Activated naive CD8-positive, alpha-beta T cell treated with anti-CD3 and anti-CD28 coated beads for 36 hours (primary cell): ENCODE results near the gene CCDC187. TPM values are rescaled to one million over a fixed set of nuclear protein-coding genes. Genes with fewer than 3 reads are reported as not detected.

Experiments
- DNase-seq: peaks from one replicate; pipeline ENCODE4 v3.0.0; 2021
- H3K27ac Mint-ChIP-seq: one replicate; pipeline ENCODE4 v1.8.0; 2022; ENCODE audit warnings: mild to moderate bottlenecking, moderate library complexity, mixed read lengths
- H3K27me3 Mint-ChIP-seq: one replicate; pipeline ENCODE4 v1.8.0; 2022; ENCODE audit warnings: mild to moderate bottlenecking, mixed read lengths
- H3K36me3 Mint-ChIP-seq: one replicate; pipeline ENCODE4 v1.8.0; 2021; ENCODE audit warnings: mild to moderate bottlenecking, mixed read lengths
- H3K4me1 Mint-ChIP-seq: one replicate; pipeline ENCODE4 v1.8.0; 2021; ENCODE audit warnings: mixed read lengths
- H3K4me3 Mint-ChIP-seq: one replicate; pipeline ENCODE4 v1.8.0; 2022; ENCODE audit warnings: mild to moderate bottlenecking, moderate library complexity, mixed read lengths
- H3K9me3 Mint-ChIP-seq: one replicate; pipeline ENCODE4 v1.8.0; 2022; ENCODE audit warnings: mixed read lengths
- total RNA-seq, 2 experiments: library from RNA; stranded (reverse); gene quantifications; one replicate each; pipeline ENCODE4 v1.2.3, GENCODE V29; 2021

Gene CCDC187
- total RNA-seq, 2 experiments from 2014 or later: not detected

GRCh38 chr9:136342181-136343120 lies 38.6 kb upstream of the CCDC187 start:
- Mint-ChIP-seq H3K4me1 (no peaks in the 10 kb centered on the region), H3K27me3 (no peaks in the 10 kb centered on the region), H3K4me3 (no peak overlapping the region), H3K9me3 (no peaks in the 10 kb centered on the region), H3K36me3 (no peaks in the 10 kb centered on the region), H3K27ac (no peak overlapping the region)
- peak; percentile 79 for DNase-seq

DNA sequence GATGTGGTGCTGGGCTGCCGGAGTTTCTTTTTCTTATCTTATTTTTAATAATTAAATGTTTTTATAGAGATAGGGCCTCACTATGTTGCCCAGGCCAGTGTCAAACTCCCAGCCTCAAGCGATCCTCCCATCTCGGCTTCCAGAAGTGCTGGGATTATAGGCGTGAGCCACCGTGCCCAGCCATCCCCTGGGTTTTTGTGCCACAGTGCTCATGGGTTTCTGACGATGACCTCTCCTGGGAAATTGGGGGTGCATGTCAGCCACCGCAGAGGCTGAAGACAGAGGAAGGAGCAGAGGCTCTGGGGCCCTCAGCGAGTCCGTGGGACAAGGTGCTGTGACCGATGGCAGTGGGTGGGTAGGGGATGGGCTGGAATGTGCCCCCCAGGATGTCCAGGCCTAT lies 37.9 kb upstream of the CCDC187 start:
- no peak for DNase-seq
- Mint-ChIP-seq H3K36me3 (no peaks in the 10 kb centered on the region), H3K4me3 (no peak overlapping the region), H3K4me1 (no peaks in the 10 kb centered on the region), H3K27ac (no peak overlapping the region), H3K27me3 (no peaks in the 10 kb centered on the region), H3K9me3 (no peaks in the 10 kb centered on the region)

DNA sequence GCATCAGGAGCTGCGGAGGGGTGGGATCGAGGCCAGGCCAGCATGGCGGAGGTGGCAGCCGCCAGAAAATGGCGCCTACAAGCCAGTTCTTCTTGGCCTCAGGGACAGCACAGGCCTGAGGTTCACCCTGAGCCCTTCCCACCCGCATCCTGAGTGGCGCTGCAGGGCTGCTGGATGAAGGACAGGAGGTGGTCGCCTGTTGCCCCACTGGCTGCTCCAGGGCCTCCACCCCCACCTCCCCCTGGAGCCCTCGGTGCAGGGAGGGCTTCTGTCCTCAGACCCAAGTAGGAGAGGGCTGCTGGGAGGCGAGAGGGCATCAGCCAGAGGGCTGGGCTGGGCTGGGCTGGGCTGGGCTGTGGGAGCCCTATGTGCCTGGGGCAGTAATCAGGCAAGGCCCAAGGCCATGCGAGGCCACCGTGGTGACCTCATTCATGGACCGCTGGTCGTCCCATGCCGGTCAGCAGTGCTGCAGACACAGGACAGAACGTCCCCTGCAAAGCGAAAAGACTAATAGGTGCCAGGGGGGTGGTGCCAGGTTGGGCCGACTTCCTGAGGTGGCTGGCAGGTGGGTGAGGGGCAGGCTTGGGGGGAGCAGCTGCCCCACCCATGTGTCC lies 37.3 kb upstream of the CCDC187 start:
- no peak overlapping the region for H3K4me3 Mint-ChIP-seq
- H3K27me3 Mint-ChIP-seq: no peaks in the 10 kb centered on the region
- no peaks in the 10 kb centered on the region for H3K4me1 Mint-ChIP-seq
- no peaks in the 10 kb centered on the region for H3K9me3 Mint-ChIP-seq
- H3K36me3 Mint-ChIP-seq: no peaks in the 10 kb centered on the region
- H3K27ac Mint-ChIP-seq: no peak overlapping the region
- no peak for DNase-seq

- Mint-ChIP-seq H3K4me3 (no peak overlapping the region), H3K4me1 (no peaks in the 10 kb centered on the region), H3K27me3 (no peaks in the 10 kb centered on the region), H3K9me3 (no peaks in the 10 kb centered on the region), H3K27ac (no peak overlapping the region), H3K36me3 (no peaks in the 10 kb centered on the region)
- no peak for DNase-seq
Observed at GRCh38 chr9:136340356-136341041, 36.6 kb upstream of the CCDC187 start.

DNA sequence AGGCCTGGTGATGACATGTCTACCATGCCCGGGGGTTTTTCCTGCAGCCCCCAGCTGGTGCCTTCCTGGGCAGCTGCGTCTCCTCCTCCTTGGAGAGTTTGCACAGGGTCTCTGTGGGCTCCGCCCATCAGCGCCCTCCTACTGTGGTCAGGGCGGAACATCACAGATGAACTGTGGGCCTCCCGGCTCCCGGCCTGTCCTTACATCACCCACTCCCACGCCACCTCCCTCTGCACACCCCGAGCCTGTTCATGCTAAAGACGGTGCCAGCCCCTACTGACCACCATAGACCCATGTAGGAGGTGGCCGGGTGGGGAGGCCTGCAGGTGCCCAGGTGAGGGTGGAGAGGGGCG lies 36.0 kb upstream of the CCDC187 start:
- Mint-ChIP-seq H3K9me3 (no peaks in the 10 kb centered on the region), H3K27me3 (no peaks in the 10 kb centered on the region), H3K4me3 (no peak overlapping the region), H3K4me1 (no peaks in the 10 kb centered on the region), H3K27ac (no peak overlapping the region), H3K36me3 (no peaks in the 10 kb centered on the region)
- no peak for DNase-seq

GRCh38 chr9:136339173-136339957 lies 35.5 kb upstream of the CCDC187 start:
- Mint-ChIP-seq H3K4me3 (no peak overlapping the region), H3K4me1 (no peaks in the 10 kb centered on the region), H3K27ac (no peak overlapping the region), H3K27me3 (no peaks in the 10 kb centered on the region), H3K9me3 (no peaks in the 10 kb centered on the region), H3K36me3 (no peaks in the 10 kb centered on the region)
- peak; percentile 31 for DNase-seq

DNA sequence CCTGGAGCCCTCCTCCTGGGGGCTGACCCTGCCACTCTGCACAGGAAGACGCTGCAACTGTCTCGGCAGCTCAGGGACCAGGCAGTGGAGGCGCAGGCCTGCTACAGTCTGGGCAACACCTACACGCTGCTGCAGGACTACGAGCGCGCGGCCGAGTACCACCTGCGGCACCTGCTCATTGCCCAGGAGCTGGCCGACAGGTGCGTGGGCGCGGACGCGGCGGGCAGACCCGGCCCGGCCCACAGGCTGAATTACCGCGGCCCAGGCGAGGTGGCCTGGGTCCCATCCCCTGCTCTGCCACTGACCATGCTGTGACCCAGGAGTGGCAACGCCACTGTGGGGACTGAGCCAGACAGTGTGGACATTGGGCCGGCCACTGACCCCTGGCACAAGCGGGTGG lies 34.6 kb upstream of the CCDC187 start:
- no peak for DNase-seq
- Mint-ChIP-seq H3K4me3 (no peak overlapping the region), H3K9me3 (no peaks in the 10 kb centered on the region), H3K27ac (no peak overlapping the region), H3K27me3 (no peaks in the 10 kb centered on the region), H3K4me1 (no peaks in the 10 kb centered on the region), H3K36me3 (no peaks in the 10 kb centered on the region)

DNA sequence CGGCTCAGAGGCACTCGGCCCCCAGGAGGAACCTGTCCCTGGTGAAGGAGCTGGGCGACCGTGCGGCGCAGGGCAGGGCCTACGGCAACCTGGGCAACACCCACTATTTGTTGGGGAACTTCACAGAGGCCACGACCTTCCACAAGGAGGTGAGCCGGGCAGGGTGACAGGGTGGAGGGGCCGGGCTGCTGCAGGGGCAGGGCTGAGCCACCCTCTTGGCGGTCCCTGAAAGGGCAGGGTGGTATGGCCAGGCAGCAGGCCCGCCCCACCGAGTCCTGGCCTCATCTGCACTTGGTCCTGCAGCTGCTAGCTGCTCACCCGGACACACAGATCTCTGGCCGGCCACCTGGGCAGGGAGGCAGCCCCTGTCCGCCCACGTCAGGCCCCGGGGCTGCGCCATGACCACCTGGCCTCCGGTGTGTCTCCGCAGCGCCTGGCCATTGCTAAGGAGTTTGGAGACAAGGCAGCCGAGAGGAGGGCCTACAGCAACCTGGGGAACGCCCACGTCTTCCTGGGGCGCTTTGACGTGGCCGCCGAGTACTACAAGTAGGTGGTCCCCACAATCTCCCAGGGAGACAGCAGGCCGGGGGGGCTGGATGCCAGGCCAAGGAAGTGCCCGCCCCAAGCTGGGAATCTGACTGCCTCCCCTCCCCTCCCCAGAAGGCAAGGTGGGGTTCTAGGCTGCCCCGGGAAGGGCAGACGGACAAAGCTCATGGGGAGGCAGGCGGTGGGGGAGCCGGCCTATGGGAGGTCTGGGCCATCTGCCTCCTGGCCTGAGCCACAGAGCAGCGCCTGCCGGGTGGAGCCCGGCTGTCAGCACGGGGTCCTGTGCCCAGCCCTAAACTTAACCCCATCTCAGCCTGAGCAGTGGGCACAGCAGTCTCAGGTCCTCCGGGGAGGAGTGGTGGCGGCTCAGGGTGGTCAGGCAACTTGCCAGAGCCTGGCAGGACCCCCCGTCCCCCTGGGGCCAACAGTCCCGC lies 33.8 kb upstream of the CCDC187 start:
- Mint-ChIP-seq H3K4me1 (no peaks in the 10 kb centered on the region), H3K27me3 (no peaks in the 10 kb centered on the region), H3K36me3 (no peaks in the 10 kb centered on the region), H3K4me3 (no peak overlapping the region), H3K27ac (no peak overlapping the region), H3K9me3 (no peaks in the 10 kb centered on the region)
- no peak for DNase-seq

- H3K27me3 Mint-ChIP-seq: no peaks in the 10 kb centered on the region
- H3K4me1 Mint-ChIP-seq: no peaks in the 10 kb centered on the region
Observed at GRCh38 chr9:136336881-136337280, 33.0 kb upstream of the CCDC187 start.

GRCh38 chr9:136336156-136336870 lies 32.4 kb upstream of the CCDC187 start:
- H3K4me1 Mint-ChIP-seq: no peaks in the 10 kb centered on the region
- H3K9me3 Mint-ChIP-seq: no peaks in the 10 kb centered on the region
- H3K36me3 Mint-ChIP-seq: no peaks in the 10 kb centered on the region
- H3K4me3 Mint-ChIP-seq: no peak overlapping the region
- DNase-seq: no peak
- H3K27ac Mint-ChIP-seq: no peak overlapping the region
- no peaks in the 10 kb centered on the region for H3K27me3 Mint-ChIP-seq

More at GRCh38 chr9:136336881-136337280, 33.0 kb upstream of the CCDC187 start:
- Mint-ChIP-seq H3K36me3 (no peaks in the 10 kb centered on the region), H3K27ac (no peak overlapping the region), H3K4me3 (no peak overlapping the region), H3K9me3 (no peaks in the 10 kb centered on the region)
- no peak for DNase-seq

DNA sequence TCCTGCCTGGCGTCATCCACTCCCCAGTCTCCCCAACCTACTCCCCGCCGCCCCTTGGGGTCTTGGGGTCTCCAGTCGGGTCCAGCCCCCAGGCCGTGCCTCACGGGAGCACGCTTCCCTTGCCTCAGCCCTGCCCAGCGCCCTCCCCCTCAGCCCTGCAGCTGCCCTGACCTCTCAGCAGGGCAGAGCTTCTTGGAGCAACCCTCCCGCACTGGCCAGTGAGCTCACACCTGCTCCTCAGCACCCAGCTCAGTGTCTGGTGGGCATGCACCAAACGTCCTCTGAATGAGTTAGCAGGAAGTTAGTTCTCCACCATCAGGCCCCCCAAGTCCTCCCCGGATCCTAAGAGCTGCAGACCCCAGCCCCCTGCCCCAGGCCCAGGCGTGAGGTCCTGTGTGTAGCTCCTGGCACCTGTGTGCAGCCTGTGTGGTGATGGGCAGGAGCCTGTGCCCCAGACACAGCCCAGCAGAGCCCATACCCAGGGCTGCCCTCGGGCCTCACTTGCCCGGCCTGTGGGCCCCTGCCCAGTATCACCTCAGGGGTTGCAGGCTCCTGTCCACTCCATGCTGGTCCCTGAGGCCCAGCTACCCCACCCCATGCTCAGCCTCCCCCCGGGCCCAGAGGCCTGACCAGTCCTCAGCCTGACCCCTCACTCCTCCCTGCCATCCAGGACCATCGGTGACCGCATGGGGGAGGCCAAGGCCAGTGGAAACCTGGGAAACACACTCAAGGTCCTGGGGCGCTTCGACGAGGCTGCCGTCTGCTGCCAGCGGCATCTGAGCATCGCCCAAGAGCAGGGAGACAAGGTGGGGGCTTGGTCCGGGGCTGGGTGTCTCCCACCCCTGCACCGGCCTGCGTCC lies 31.6 kb upstream of the CCDC187 start:
- DNase-seq: no peak
- no peaks in the 10 kb centered on the region for H3K27me3 Mint-ChIP-seq
- no peaks in the 10 kb centered on the region for H3K36me3 Mint-ChIP-seq
- H3K27ac Mint-ChIP-seq: no peak overlapping the region
- H3K9me3 Mint-ChIP-seq: no peaks in the 10 kb centered on the region
- no peak overlapping the region for H3K4me3 Mint-ChIP-seq
- no peaks in the 10 kb centered on the region for H3K4me1 Mint-ChIP-seq

DNA sequence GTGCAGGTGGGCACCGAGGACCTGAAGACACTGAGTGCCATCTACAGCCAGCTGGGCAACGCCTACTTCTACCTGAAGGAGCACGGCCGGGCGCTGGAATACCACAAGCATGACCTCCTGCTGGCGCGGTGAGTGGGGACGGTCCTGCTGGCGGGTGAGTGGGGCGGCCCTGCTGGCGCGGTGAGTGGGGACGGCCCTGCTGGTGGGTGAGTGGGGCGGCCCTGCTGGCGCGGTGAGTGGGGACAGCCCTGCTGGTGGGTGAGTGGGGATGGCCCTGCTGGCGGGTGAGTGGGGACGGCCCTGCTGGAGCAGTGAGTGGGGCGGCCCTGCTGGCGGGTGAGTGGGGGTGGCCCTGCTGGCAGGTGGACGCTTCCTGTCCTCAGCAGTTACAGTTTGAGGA lies 30.6 kb upstream of the CCDC187 start:
- DNase-seq: no peak
- Mint-ChIP-seq H3K4me3 (no peak overlapping the region), H3K27ac (no peak overlapping the region), H3K9me3 (no peaks in the 10 kb centered on the region), H3K27me3 (no peaks in the 10 kb centered on the region), H3K36me3 (no peaks in the 10 kb centered on the region), H3K4me1 (no peaks in the 10 kb centered on the region)

DNA sequence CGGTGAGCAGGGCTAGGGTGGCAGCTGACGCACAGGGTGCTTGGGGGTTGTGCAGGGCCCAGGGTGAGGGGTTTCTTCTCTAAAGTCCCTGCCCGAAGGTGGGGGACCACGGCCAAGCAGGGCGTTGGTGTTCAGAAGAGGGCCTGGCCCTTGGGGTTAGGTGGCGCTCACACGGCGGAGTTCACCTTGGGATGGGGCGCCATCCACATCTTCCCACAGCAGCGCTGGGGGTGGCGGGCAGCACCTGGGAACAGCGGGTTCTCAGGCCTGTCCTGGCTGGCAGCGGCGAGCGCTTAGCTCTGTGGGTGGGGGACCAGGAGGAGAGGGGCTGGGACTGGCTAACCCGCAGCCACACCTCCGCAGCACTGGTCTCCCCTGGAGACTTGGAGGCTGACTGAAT lies 29.6 kb upstream of the CCDC187 start:
- Mint-ChIP-seq H3K9me3 (no peaks in the 10 kb centered on the region), H3K27ac (no peak overlapping the region), H3K4me1 (peaks cover 3% of the 10 kb centered on the region), H3K27me3 (no peaks in the 10 kb centered on the region), H3K36me3 (no peaks in the 10 kb centered on the region), H3K4me3 (no peak overlapping the region)
- DNase-seq: no peak
